HG03558 (cell line): ENCODE measurements around the gene SLC2A14.
"Not testable (repeated sequence)": the region's sequence is repeated elsewhere in the genome, so short reads cannot be mapped to it uniquely, and the experiment has no call there.

Source experiments
- ATAC-seq: cut with Tn5 transposase; IDR thresholded peaks from one replicate; pipeline ENCODE4 v1.9.1; 2021; ENCODE audit warnings: moderate number of reproducible peaks; ENCODE audit not compliant: unreplicated experiment; ENCODE audit errors: extremely low read depth

SLC2A14 gene

DNA sequence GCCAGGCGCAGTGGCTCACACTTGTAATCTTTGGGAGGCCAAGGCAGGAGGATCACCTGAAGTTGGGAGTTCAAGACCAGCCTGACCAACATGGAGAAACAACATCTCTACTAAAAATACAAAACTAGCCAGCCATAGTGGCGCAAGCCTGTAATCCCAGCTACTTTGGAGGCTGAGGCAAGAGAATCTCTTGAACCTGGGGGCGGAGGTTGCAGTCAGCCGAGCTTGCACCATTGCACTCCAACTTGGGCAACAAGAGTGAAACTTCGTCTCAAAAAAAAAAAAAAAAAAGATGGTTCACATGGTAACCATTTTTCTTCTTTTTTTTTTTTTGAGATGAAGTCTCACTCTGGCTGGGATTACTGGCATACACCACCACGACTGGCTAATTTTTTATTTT, 35.3 kb downstream of the SLC2A14 start:
- no peak for ATAC-seq

DNA sequence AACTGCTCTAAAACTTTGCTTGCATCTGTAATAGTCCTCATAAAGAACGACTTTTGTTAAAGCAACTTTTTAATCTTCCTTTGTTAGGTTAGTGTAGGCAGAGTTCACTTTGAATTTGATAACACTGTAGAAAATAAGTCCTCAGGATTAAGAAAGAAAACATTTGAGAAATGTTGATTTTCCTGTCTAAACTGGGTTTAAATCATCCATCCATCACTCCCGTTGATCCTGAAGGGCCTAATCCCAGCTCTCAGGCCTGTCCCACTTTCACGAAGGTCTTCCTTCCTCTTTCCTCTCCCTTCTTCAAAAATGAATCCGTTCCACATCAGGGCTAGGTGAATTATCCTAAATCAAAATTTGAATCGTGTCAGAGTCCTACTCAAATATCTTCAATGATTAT, 36.9 kb downstream of the SLC2A14 start:
- ATAC-seq: no peak

DNA sequence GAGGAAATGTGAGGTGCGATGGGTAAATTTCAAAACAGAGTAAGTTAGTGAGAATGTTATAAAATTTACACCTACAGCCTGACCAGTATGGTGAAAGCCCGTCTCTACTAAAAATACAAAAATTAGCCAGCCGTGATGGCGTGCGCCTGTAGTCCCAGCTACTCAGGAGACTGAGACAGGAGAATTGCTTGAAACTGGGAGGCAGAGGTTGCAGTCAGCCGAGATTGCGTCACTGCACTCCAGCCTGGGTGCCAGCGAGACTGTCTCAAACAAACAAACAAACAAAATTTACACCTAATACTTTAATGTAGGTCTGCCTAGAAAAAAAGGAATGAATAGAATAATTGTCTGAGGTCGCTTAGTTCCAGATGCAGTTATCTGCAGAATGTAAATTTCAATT, 37.6 kb downstream of the SLC2A14 start:
- ATAC-seq: no peak

DNA sequence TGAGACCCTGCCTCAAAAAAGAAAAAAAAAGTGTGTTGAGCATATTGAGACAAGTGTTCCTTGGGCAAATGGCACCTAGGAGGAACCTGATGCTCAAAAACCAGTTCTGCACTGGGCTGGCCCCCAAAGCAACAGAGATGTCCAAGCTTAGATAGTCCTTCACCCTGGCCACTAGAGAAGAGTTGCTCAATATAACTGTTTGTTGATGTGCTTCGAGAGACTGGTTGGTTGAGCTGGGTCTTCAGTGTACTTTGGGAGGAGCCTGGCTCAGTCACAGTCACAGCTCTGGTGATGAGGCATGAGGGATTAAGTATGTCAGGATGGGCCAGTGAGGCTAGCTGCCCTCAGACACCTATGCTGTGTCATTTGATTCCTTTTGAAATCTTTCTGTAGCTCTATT, 38.0 kb downstream of the SLC2A14 start:
- ATAC-seq: no peak

DNA sequence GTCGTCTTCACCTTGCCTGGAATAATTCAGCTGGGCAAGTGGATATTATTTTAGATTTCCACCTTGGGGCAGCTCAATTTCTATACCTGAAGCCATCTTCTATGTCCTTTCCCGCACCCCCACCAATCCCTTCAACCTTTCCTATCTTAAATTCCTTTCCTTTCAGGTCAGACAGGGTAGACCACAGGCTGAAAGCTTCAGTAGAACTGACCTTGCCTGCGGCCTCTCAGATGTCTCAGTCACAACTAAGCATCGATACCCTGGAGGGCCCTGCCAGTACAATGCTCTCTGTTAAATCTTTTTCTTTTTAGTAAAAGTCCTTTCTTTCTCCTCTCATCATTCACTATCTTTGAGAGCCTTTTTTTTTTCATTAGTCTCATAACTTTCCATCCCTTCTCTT, 38.9 kb downstream of the SLC2A14 start:
- ATAC-seq: no peak

DNA sequence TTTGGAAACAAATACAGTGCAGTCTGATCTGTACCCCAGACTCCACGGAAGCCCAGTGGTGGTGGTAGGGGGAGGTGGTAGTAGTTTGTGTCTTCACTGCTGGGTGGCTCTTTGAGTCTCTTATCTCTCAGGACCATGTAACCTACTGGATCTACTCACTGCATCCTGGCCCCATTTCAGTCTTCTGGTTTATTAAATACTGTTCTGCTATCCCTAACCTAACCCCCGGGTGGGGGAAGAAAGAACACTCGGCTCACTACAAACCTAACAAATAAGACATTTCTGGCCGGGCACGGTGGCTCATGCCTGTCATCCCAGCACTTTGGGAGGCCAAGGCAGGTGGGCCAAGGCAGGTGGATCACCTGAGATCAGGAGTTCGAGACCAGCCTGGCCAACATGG, 39.5 kb downstream of the SLC2A14 start:
- not testable (repeated sequence) for ATAC-seq

DNA sequence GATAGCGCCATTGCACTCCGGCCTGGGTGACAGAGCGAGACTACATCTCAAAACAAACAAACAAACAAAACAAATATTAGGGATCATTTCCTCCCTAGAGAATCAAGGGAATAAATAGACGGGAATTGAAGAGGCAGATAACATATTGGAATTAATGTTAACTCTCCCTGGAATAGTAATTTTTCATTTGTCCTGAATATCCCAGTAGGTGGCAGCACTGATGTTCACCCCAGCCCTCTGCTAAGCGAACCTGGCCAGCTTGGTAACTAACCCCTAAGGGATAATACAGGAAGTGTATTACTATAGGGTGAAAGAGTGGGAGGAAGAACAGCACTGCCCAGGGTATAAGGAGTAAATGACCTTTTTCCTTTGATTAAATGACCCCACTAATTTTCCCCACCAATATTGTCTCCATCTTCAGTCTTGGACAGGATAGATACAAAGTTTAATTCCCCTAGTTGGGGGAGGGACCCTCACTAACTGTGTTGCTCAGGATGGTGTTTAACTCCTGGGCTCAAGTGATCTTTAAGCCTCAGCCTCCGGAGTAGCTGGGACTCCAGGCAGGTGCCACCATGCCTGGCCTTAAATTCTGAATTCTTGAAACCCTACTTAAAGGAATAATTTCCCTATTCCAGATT, 40.5 kb downstream of the SLC2A14 start:
- ATAC-seq: no peak

DNA sequence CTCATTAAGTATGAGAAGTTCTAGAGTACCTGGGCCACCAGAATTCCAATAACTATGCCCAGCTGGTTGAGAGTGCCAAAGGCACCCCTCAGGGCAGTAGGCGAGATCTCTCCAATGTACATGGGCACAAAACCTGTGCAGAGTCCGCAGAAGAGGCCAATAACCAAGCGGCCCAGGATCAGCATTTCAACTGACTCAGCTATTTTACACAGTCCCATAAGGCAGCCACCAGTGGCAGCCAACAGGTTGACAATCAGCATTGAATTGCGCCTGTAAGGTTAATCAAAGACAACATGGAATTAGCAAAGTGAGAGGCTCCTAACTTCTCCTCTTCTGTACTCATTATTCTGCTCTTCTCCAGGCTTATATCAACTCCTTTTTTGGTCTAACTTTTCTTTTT, 43.0 kb downstream of the SLC2A14 start:
- not testable (repeated sequence) for ATAC-seq

DNA sequence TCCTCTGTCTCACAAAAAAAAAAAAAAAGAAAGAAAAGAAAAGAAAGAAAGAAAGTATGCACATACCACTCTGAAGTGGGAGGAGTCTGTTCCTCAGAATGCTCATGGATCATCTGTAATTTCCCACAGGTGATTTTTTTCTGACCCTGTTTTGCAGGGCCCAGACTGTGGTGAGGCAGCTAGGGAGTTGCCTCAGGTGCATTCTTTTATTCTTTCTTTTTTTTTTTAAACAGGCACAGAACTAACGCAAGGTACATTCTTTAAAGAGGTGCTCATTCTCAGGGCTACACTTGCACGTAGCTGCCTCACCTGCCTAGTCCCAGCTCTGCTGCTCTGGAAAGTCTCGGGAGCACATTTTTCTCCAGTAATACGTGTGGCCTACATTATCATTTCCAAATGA, 47.0 kb downstream of the SLC2A14 start:
- ATAC-seq: not testable (repeated sequence)

DNA sequence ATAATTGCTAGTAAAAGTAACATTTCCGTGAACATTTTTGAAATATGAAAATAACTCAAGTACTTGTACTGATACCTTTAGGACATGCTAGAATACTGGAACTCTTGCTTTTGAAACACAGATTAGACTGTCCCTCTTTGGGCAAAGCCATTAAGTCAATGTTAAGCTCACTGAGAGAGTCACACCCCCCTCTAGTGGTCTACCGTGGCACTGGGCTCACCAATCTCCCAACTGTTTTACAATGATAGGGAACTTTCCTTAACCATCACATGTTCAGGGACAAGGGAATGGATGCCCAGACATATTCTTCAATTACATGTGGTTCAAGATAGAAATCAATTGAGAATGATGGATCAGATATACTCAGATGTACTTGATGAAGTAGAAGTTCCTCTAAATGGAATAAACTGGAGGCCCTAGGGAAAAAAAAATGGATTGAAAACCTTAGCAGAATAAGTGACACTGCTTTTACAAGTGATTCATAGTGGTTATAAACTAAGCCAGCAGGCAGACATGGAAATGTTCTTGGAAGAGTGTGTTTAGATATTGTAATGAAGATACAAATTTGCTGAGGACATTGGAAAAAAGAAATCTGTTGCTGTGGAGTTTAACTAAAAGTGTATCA, 65.7 kb downstream of the SLC2A14 start:
- ATAC-seq: no peak

DNA sequence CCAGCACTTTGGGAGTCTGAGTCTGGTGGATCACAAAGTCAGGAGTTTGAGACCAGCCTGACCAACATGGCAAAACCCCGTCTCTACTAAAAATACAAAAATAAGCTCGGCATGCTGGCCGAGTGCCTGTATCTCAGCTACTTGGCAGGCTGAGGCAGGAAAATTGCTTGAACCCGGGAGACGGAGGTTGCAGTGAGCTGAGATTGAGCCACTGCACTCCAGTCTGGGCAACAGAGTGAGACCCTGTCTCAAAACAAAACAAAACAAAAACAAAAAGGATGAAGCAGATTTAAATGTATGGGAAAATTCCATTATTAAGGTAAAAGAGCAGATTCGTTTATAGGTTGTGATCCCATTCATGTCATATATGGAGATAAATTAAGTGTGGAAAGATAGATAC, 66.4 kb downstream of the SLC2A14 start:
- not testable (repeated sequence) for ATAC-seq

DNA sequence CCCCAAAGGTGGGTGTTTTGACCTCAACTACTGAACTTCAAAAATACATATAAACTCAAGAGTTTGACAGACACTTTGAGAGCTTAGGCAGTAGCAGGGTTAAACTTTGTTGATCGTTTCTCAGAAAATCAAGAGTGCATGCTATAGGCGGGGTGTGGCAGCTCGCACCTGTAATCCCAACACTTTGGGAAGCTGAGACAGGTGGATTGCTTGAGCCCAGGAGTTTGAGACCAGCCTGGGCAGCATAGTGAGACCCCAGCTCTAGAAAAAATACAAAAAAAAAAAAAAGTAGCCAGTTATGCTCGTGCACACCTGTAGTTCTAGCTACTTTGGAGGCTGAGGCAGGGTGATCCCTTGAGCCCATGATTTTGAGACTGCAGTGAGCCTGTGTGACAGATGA, 71.3 kb downstream of the SLC2A14 start:
- ATAC-seq: no peak

DNA sequence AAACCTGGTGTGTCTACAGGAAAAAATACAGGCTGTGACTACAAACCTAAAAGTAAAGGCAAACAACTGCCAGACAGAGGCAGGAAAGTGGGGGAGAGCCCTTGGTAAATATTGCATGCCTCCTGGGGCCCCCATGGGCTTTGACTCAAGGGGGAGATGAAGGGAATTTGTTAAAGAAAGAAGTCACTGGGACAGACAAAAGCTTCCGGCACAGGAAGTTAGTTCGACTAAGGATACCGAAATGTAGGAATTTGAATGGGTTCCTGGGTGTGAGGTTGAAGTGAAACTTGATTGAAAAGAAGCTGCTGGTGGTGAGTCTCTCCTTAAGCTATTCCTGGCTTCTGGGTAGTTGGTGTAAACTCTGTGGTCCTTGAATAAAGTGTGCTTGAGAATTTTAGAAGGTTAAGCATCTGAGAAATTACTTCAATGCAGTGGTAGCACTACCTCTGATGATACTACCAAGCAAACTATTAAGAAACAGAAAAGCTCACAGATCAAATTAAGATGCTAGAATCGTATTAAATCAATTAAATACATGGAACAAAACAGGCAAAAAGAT, 73.9 kb downstream of the SLC2A14 start:
- not testable (repeated sequence) for ATAC-seq

DNA sequence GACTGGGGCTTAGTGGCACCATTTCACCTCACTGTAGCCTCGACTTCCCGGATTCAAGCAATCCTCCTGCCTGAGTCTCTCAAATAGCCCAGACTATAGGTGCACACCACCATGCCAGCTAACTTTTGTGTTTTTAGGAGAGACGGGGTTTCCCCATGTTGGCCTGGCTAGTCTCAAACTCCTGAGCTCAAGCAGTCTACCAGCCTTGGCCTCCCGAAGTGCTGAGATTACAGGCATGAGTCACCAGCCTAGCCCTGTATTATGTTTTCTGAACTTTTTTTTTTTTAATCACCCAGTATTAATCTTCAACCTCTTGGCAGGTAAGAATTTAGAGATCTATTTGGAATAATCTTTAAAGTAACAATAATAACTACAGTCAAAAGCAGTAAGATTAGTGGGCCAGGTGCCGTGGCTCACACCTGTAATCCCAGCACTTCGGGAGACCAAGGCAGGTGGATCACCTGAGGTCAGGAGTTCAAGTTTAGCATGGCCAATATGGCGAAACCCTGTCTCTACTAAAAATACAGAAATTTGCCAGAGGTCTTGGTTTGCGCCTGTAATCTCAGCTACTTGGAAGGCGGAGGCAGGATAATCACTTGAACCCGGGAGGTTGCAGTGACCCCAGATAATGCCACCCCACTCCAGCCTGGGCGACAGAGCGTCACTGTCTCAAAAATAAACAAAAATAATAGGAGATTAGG, 74.9 kb downstream of the SLC2A14 start:
- ATAC-seq: no peak

DNA sequence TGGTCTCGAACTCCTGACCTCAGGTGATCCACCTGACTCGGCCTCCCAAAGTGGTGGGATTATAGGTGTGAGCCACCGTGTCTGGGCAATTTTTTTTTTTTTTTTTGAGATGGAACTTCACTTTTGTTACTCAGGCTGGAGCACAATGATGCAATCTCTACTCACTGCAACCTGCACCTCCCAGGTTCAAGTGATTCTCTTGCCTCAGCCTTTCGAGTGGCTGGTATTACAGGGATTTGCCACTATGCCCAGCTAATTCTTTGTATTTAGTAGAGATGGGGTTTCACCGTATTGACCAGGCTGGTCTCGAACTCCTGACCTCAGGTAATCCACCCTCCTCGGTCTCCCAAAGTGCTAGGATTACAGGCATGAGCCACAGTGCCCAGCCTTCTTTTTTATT, 75.4 kb downstream of the SLC2A14 start:
- ATAC-seq: not testable (repeated sequence)

DNA sequence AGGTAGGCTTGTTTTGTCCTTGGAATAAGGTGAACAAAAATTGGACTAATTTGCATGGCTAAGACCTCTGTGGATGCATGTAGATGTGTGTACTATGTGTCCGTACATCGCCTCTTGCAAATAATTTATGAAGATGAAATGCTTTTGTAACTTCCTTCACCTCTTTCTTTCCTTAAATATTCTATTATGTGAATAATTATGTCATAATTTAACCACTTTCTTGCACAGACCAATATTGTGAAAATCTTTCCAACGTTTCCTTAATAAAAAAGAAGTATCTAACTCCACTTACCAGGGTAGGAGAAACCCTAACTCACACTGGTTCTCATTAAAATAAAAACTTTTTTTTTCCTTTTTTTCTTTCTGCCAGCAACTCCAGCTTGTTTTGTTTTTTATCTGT, 79.5 kb downstream of the SLC2A14 start:
- no peak for ATAC-seq

DNA sequence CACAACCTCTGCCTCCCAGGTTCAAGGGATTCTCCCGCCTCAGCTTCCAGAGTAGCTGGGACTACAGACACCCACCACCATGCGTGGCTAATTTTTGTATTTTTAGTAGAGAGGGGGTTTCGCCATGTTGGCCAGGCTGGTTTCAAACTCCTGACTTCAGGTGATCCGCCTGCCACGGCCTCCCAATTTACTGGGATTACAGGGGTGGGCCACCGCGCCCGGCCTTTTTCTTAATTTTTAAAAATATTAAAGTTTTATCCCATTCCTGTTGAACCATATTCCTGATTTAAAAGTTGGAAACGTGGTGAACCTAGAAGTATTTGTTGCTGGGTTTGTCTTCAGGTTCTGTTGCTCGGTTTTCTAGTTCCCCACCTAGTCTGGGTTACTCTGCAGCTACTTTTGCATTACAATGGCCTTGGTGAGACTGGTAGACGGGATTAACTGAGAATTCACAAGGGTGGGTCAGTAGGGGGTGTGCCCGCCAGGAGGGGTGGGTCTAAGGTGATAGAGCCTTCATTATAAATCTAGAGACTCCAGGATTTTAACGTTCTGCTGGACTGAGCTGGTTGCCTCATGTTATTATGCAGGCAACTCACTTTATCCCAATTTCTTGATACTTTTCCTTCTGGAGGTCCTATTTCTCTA, 83.7 kb downstream of the SLC2A14 start, which contains the start of gene NANOG:
NANOG (plus strand) TSS at position 519 of the 645 bp plus-strand sequence. CDS start 213 bp downstream, outside the sequence.
- ATAC-seq: not testable (repeated sequence)

DNA sequence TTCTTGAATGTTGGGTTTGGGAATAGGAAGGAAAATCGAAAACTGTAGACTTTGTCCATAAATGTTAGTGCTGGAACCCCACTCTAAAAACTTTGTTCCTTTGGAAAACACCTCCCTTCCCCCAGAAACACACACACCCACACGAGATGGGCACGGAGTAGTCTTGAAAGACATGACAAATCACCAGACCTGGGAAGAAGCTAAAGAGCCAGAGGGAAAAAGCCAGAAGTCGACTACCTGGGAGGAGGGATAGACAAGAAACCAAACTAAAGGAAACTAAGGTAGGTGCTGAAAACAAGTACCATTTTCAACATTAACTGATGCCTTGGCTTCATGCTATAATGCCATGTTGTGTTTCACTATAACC, 84.4 kb downstream of the SLC2A14 start:
- no peak for ATAC-seq

DNA sequence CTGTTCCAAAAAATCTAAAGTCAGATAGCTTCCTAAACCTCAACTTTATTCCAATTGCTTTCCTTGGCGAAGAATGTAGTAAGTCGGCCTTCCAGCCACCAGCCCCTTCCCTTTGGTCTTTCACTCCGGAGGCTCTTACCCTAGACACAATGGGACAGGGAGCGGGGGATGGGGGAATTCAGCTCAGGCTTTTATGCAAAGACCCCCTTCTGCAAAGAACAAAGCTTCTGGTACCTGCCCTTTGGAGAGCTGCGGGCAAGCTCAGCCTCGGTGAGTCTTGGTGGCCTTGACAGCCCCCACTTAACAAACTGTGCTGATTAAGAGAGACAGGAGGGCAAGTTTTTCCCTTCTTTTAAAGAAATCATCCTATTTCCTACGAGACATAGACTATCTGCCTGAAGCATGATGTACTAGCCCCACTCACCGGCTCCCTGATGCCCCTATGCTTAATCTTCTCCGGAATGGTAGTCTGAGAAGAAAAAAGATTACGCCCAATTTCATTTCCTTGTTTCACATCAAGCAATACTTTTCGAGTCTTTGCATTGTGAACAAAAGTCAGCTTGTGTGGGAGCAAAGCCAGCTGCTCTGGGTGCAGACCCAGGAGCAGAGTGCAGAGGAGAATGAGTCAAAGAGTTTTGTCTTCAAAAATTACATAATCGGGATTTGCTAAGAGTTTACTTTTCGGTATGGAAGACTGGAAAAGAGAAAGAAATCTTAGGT, 85.0 kb downstream of the SLC2A14 start:
- no peak for ATAC-seq

DNA sequence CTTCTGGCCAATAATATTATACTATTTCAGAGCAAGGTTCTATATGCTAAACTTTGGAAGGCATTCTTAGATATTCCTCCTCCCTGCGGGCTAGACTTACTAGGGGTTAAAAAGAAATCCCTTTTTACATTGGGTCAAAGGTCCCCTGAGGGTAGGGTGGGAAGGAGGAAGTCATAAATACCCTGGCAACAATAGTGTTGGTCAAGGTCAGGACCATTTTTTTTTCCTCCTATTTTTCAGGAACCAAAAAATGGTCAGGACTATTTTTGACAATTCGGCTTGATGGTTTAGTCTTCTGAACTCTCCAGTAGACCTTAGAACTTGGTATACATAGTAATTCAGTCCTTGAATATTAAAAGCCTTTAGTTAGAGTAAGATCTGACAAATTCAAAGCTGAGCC, 88.0 kb downstream of the SLC2A14 start:
- no peak for ATAC-seq
